GM19455 (cell line): Measurements from ENCODE around the gene PDE6D.

Source experiments
- ATAC-seq: cut with Tn5 transposase; IDR thresholded peaks from one replicate; pipeline ENCODE4 v1.9.1; 2021; ENCODE audit not compliant: unreplicated experiment

PDE6D gene

GRCh38 chr2:231684314-231685223 is 96.5 kb downstream of the PDE6D start:
- ATAC-seq, result no peak

DNA sequence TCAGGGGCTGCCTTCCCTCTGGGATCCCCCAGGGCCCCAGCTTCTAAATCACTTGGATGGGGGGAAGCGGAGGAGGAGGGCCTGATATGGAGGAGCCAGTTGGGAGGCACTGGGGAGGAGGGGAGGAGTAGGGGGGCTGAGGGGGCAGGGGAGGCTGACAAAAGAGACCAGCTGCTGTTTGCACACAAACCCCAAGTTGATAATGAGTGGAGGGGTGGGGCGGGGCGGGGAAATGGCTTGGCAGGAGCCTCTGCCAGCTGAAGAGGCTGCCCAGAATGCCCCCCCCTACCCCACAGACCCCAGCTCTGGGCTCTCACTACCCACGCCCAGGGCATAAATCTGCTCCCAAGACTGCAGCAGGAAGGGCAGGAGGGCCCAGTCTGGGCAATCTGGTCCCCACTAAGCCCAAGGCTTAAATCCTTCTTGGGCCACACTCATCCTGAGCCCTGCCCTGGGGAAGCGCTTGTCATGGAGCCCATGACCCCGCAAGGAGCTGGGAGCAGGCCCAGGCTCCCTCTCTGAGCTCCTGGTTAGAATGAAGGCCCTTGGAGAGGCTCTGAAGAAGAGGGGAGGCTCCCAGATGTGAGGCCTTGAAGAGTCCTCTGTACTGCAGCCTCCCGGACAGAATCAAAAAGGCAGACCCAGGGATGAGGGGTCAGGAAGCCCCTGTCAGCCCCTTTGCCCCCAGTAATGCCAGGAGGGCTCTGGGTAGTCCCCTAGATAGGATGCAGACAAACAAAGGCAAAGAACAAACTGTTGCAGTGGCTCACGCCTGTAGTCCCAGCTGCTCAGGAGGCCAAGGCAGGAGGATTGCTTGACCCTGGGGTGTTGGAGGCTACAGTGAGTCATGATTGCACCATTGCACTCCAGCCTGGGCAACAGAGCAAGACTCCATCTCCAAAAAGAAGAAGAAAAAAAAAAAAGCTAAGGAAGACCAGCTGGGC is 97.5 kb downstream of the PDE6D start:
- ATAC-seq, result no peak

DNA sequence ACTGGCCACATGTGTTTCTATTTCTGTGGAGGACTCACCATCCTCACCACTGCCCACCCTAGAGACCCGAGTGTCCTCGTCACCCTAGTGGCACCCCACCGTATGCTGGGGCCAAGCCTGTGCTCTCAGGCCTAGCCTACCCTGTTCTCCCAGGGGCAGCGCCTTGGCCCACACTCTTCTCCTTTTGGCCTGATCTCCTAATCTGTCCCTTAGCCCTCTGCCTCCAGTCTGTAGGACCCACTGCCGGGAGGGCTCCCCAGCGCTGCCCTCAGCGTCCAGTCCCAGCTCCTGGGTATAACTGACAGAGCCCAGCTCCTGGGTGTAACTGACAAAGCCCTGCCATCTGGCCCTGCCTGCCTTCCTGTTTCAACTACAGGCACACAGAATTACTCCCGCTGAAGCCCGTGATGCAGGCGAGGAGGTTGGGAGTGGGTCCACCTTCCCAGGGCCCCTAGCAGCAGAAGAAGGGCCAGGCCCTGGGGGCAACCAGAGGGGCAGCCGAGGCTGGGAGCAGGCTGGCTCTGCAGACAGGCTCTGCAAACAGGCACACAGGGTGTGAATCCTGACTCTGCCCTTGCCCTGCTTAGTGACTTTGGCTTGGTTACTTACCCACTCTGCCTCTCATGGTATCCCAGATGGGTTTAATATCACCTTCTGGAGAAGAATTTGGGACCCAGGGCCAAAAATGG is 98.3 kb downstream of the PDE6D start:
- no peak for ATAC-seq
